IMR-90 (cell line): Measurements from ENCODE around the gene PAM16. TPM values are rescaled to one million over a fixed set of nuclear protein-coding genes. Genes with fewer than 3 reads are reported as not detected.

Experiments used
- ATAC-seq: fragments of 200-7000 bp; cut with Tn5 transposase; 2 replicates; pipeline ENCODE4 v1.9.1; 2020; ENCODE audit warnings: low read depth, mild to moderate bottlenecking, moderate library complexity
- BruUV-seq: library from RNA; stranded (reverse); fragments of 400-500 nt; replicated peaks from 2 replicates; lab custom pipeline; 2021; lab: Mats Ljungman, UMichigan
- CTCF ChIA-PET: fragments of 300-600 bp; formaldehyde crosslinking; extraction: SDS; loops from one replicate; lab custom pipeline; 2021; ENCODE audit warnings: antibody characterized with exemption; lab: Yijun Ruan, JAX
- POLR2A ChIA-PET: fragments of 300-600 bp; sonication (Branson Sonifier 250); formaldehyde crosslinking; loops from one replicate; lab custom pipeline; 2022; ENCODE audit warnings: antibody characterized with exemption; ENCODE audit not compliant: unreplicated experiment; lab: Charles Lee
- DNase-seq: peaks from one replicate; pipeline ENCODE4 v3.0.0; 2013
- H2AFZ ChIP-seq: replicated peaks from 2 replicates; pipeline ENCODE3; 2013; ENCODE audit warnings: low read length, mild to moderate bottlenecking; ENCODE audit not compliant: poor library complexity
- H2AK5ac ChIP-seq: 2 replicates; pipeline ENCODE4 v1.6.1; 2013; ENCODE audit warnings: low read depth, low read length, inconsistent platforms
- H2AK9ac ChIP-seq: replicated peaks from 2 replicates; pipeline ENCODE3; 2013; ENCODE audit warnings: mild to moderate bottlenecking, low read depth, low read length, moderate library complexity; ENCODE audit not compliant: poor library complexity
- H2BK120ac ChIP-seq: 2 replicates; pipeline ENCODE4 v1.6.1; 2013; ENCODE audit warnings: low read depth, low read length, inconsistent platforms
- H2BK15ac ChIP-seq: 3 replicates; pipeline ENCODE4 v1.6.1; 2013; ENCODE audit warnings: low read depth, low read length, inconsistent platforms
- H2BK20ac ChIP-seq: 2 replicates; pipeline ENCODE4 v1.6.1; 2013; ENCODE audit warnings: low read depth, mild to moderate bottlenecking, inconsistent platforms, low read length, moderate library complexity
- H2BK5ac ChIP-seq: 2 replicates; pipeline ENCODE4 v1.6.1; 2013; ENCODE audit warnings: mild to moderate bottlenecking, low read depth, low read length, inconsistent platforms; ENCODE audit not compliant: poor library complexity, severe bottlenecking
- H3K14ac ChIP-seq: replicated peaks from 2 replicates; pipeline ENCODE4 v1.6.1; 2013; ENCODE audit warnings: low read depth, low read length, inconsistent platforms
- H3K18ac ChIP-seq: 2 replicates; pipeline ENCODE4 v1.6.1; 2013; ENCODE audit warnings: low read depth, low read length, control low read depth
- H3K23ac ChIP-seq: 2 replicates; pipeline ENCODE4 v1.6.1; 2013; ENCODE audit warnings: low read depth, low read length, inconsistent platforms
- H3K27ac ChIP-seq: 2 replicates; pipeline ENCODE4 v1.5.1; 2013; ENCODE audit warnings: mild to moderate bottlenecking, control low read depth, low read length; ENCODE audit not compliant: insufficient read depth
- H3K27me3 ChIP-seq: 2 replicates; pipeline ENCODE4 v1.6.1; 2013; ENCODE audit warnings: low read length; ENCODE audit not compliant: control insufficient read depth, insufficient read depth
- H3K36me3 ChIP-seq: 2 replicates; pipeline ENCODE4 v1.6.1; 2013; ENCODE audit warnings: low read length, mixed read lengths; ENCODE audit not compliant: control insufficient read depth, insufficient read depth
- H3K4ac ChIP-seq: 2 replicates; pipeline ENCODE4 v1.6.1; 2013; ENCODE audit warnings: low read depth, low read length, inconsistent platforms
- H3K4me1 ChIP-seq: 2 replicates; pipeline ENCODE4 v1.6.1; 2013; ENCODE audit warnings: low read length, mixed read lengths; ENCODE audit not compliant: control insufficient read depth, insufficient read depth
- H3K4me2 ChIP-seq: 2 replicates; pipeline ENCODE4 v1.6.1; 2013; ENCODE audit warnings: low read depth, mild to moderate bottlenecking, control low read depth, low read length, moderate library complexity
- H3K4me3 ChIP-seq: 2 replicates; pipeline ENCODE4 v1.5.1; 2013; ENCODE audit warnings: low read depth, mild to moderate bottlenecking, control low read depth, low read length, moderate library complexity; ENCODE audit not compliant: insufficient read depth
- H3K56ac ChIP-seq: 2 replicates; pipeline ENCODE4 v1.6.1; 2013; ENCODE audit warnings: low read length, inconsistent platforms; ENCODE audit not compliant: insufficient read depth; ENCODE audit errors: extremely low read depth
- H3K79me1 ChIP-seq, 2 experiments: 2 replicates each; pipeline ENCODE4 v1.6.1; 2013; ENCODE audit warnings: low read length in 2 of 2, inconsistent platforms in 1 of 2, low read depth in 1 of 2
- H3K9ac ChIP-seq: 2 replicates; pipeline ENCODE4 v1.6.1; 2013; ENCODE audit warnings: low read depth, low read length, control low read depth
- H3K9me1 ChIP-seq: 2 replicates; pipeline ENCODE4 v1.6.1; 2013; ENCODE audit warnings: low read length, inconsistent platforms; ENCODE audit not compliant: insufficient read depth
- H3K9me3 ChIP-seq: 2 replicates; pipeline ENCODE4 v1.6.1; 2013; ENCODE audit warnings: low read length; ENCODE audit not compliant: control insufficient read depth, insufficient read depth
- H4K20me1 ChIP-seq: 2 replicates; pipeline ENCODE4 v1.6.1; 2013; ENCODE audit warnings: low read length, inconsistent platforms; ENCODE audit not compliant: insufficient read depth
- H4K5ac ChIP-seq: 2 replicates; pipeline ENCODE4 v1.6.1; 2013; ENCODE audit warnings: mild to moderate bottlenecking, low read depth, low read length, control low read depth
- H4K8ac ChIP-seq, 2 experiments: 2 replicates each; pipeline ENCODE4 v1.6.1; 2013; ENCODE audit warnings: low read depth in 2 of 2, low read length in 2 of 2, control low read depth in 1 of 2, inconsistent platforms in 1 of 2
- H4K91ac ChIP-seq: 2 replicates; pipeline ENCODE4 v1.6.1; 2013; ENCODE audit warnings: low read depth, low read length, inconsistent platforms; ENCODE audit not compliant: insufficient read depth
- BHLHE40 ChIP-seq: fragments of 150-350 bp; IDR thresholded peaks from 2 replicates; pipeline ENCODE4 v1.6.1; 2016; ENCODE audit warnings: mild to moderate bottlenecking, low read depth, low read length
- CEBPB ChIP-seq: IDR thresholded peaks from 2 replicates; pipeline ENCODE4 v1.6.1; 2012; ENCODE audit warnings: low read depth, low read length, improper control_type of control experiment
- CHD1 ChIP-seq: IDR thresholded peaks from 2 replicates; pipeline ENCODE4 v1.6.1; 2012; ENCODE audit warnings: low read depth, low read length, improper control_type of control experiment
- MAFK ChIP-seq: IDR thresholded peaks from 2 replicates; pipeline ENCODE4 v1.6.1; 2012; ENCODE audit warnings: low read depth, low read length, improper control_type of control experiment
- MAZ ChIP-seq: IDR thresholded peaks from 2 replicates; pipeline ENCODE4 v1.6.1; 2012; ENCODE audit warnings: low read depth, mild to moderate bottlenecking, low read length, improper control_type of control experiment, moderate library complexity, borderline replicate concordance
- MXI1 ChIP-seq: IDR thresholded peaks from 2 replicates; pipeline ENCODE4 v1.6.1; 2012; ENCODE audit warnings: low read depth, mild to moderate bottlenecking, low read length, moderate library complexity, borderline replicate concordance
- NFE2L2 ChIP-seq: fragments of 150-350 bp; IDR thresholded peaks from 2 replicates; pipeline ENCODE4 v1.6.1; 2016; ENCODE audit warnings: low read depth, mild to moderate bottlenecking, low read length
- POLR2A ChIP-seq: IDR thresholded peaks from 2 replicates; pipeline ENCODE4 v1.6.1; 2012; ENCODE audit warnings: mild to moderate bottlenecking, low read depth, low read length
- RAD21 ChIP-seq: IDR thresholded peaks from 2 replicates; pipeline ENCODE4 v1.6.1; 2012; ENCODE audit warnings: low read length, improper control_type of control experiment
- RCOR1 ChIP-seq: IDR thresholded peaks from 2 replicates; pipeline ENCODE4 v1.6.1; 2012; ENCODE audit warnings: mild to moderate bottlenecking, low read length, improper control_type of control experiment; ENCODE audit not compliant: insufficient replicate concordance
- RFX5 ChIP-seq: IDR thresholded peaks from 2 replicates; pipeline ENCODE4 v1.8.0; 2012; ENCODE audit warnings: low read depth, mild to moderate bottlenecking, low read length, moderate library complexity
- SMC3 ChIP-seq: fragments of 150-350 bp; IDR thresholded peaks from 2 replicates; pipeline ENCODE4 v1.6.1; 2016; ENCODE audit warnings: low read depth, mild to moderate bottlenecking, antibody characterized with exemption, low read length, moderate library complexity
- WGBS, 2 experiments: methylation state at CpG; one replicate each; pipeline versions ENCODE4 v1.1.5 to v1.1.7; 2013; ENCODE audit warnings: missing lambda C conversion rate in 2 of 2; ENCODE audit not compliant: insufficient read length in 1 of 2; ENCODE audit errors: extremely low coverage in 2 of 2; 5-methylcytosine and 5-hydroxymethylcytosine counted together
- dilution Hi-C: fragments of 300-500 bp; cut with HindIII; formaldehyde crosslinking; loops from one replicate; pipeline ENCODE4 v1.14.3; 2018; ENCODE audit warnings: low sequenced_read_pairs; ENCODE audit not compliant: unreplicated experiment
- in situ Hi-C: fragments of 300-500 bp; cut with MboI; formaldehyde crosslinking; loops from 3 replicates; pipeline ENCODE4 v1.14.3; 2019; ENCODE audit warnings: low sequenced_read_pairs, inconsistent platforms, mixed read lengths
- intact Hi-C: fragments of 100-400 bp; cut with micrococcal nuclease; formaldehyde crosslinking; loops from 2 replicates; pipeline ENCODE4 v1.10.0; 2022
- polyA plus RNA-seq, 3 experiments: library from polyadenylated mRNA; depleted of rRNA; stranded (reverse); fragments of >200 nt; gene quantifications; 2 replicates each; pipeline ENCODE4 v1.2.3, GENCODE V29; 2012; ENCODE audit warnings: low replicate concordance in 1 of 3
- total RNA-seq: library from RNA; depleted of rRNA; stranded (reverse); fragments of >200 nt; gene quantifications from 2 replicates; pipeline ENCODE4 v1.2.3, GENCODE V29; 2012
- TF ChIP-seq, protein P1 (sequence below): fragments of 150-350 bp; IDR thresholded peaks from 2 replicates; pipeline ENCODE4 v1.6.1; 2016; ENCODE audit warnings: low read depth, mild to moderate bottlenecking, low read length, moderate library complexity, borderline replicate concordance

PAM16 gene
- total and polyA plus RNA-seq, 2 of the 4 experiments (the other 2 are of a cell fraction): 17.9 to 48.4 TPM

GRCh38 chr16:4321286-4322120, 29.6 kb downstream of the PAM16 start (continued):
- TF ChIP-seq, protein P1, sequence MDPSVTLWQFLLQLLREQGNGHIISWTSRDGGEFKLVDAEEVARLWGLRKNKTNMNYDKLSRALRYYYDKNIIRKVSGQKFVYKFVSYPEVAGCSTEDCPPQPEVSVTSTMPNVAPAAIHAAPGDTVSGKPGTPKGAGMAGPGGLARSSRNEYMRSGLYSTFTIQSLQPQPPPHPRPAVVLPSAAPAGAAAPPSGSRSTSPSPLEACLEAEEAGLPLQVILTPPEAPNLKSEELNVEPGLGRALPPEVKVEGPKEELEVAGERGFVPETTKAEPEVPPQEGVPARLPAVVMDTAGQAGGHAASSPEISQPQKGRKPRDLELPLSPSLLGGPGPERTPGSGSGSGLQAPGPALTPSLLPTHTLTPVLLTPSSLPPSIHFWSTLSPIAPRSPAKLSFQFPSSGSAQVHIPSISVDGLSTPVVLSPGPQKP: no peak

DNA sequence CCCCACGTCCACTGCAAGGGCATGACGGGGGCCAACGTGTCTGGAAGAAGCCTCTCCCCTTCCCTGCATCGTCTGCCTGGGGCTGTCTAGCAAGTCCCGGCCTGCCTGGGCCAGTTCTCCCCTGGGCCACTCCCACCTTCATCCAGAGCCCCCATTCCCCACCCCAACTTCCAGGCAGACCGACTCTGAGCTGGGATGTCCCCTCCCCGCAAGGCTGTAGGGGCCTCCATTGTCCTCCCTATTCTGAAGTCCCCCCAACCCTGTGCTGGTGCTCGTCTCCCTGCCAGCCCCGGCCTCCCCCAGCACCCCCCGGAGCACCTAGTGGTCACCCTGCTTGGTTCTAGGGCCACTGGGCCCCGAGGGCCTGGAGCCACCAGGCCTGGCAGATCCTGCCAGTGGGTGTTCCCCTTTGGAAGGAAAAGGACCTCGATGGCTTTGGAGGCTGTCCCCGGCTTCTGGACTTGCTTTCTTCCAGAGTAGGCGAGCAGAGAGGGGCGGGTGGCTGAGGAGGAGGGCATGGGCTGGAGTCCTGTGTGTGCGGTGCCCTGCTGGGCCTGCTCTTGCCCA, 30.5 kb downstream of the PAM16 start:
- Histone ChIP-seq H4K20me1 (peaks cover 90% of the 10 kb centered on the region), H2BK20ac (no peak overlapping the region), H3K4ac (no peak overlapping the region), H3K23ac (no peak overlapping the region), H4K5ac (no peak overlapping the region), H3K4me2 (no peak overlapping the region), H3K18ac (no peak overlapping the region), H2AK5ac (peak overlapping the region; percentile 28; the same call in 1 of the 2 replicates), H2BK120ac (no peak overlapping the region), H2AK9ac (no peak overlapping the region), H3K9me3 (no peaks in the 10 kb centered on the region), H2BK15ac (no peak overlapping the region), H4K8ac (no peak overlapping the region), H4K91ac (no peak overlapping the region), H3K9ac (no peak overlapping the region), H3K27me3 (no peaks in the 10 kb centered on the region), H3K9me1 (peaks cover 15% of the 10 kb centered on the region; the same call in 1 of the 2 replicates), H2AFZ (no peak overlapping the region), H3K4me1 (peaks cover 30% of the 10 kb centered on the region), H3K14ac (no peak overlapping the region), H3K36me3 (no peaks in the 10 kb centered on the region; the same call in 1 of the 2 replicates), H2BK5ac (no peak overlapping the region), H3K56ac (no peak overlapping the region), H3K79me1 (peaks cover 17 to 78% of the 10 kb centered on the region in 2 experiments), H3K4me3 (no peak overlapping the region), H3K27ac (no peak overlapping the region)
- ATAC-seq (no peak), DNase-seq (no peak)
- 81% methylated on average over 9 of the region's 16 CpGs; no CpG with 5 or more reads in 1 of the 2 experiments for WGBS, 2 experiments
- intact Hi-C loops (no loop called here), dilution Hi-C loops (no loop called here), in situ Hi-C loops (no loop called here)
- ChIA-PET POLR2A (no interaction called here), CTCF (no interaction called here)
- no TSS peak for BruUV-seq
- TF ChIP-seq MXI1 (no peak), CHD1 (no peak), BHLHE40 (no peak), RFX5 (no peak), NFE2L2 (no peak), POLR2A (no peak), CEBPB (no peak), MAFK (no peak), SMC3 (no peak), MAZ (no peak), RCOR1 (no peak), RAD21 (no peak)
- TF ChIP-seq, protein P1: no peak
